HG03342 (cell line): ENCODE measurements around the gene SART1.

Experiments
- ATAC-seq: cut with Tn5 transposase; IDR thresholded peaks from one replicate; pipeline ENCODE4 v1.9.1; 2021; ENCODE audit warnings: mild to moderate bottlenecking, moderate library complexity; ENCODE audit not compliant: unreplicated experiment

SART1 gene

DNA sequence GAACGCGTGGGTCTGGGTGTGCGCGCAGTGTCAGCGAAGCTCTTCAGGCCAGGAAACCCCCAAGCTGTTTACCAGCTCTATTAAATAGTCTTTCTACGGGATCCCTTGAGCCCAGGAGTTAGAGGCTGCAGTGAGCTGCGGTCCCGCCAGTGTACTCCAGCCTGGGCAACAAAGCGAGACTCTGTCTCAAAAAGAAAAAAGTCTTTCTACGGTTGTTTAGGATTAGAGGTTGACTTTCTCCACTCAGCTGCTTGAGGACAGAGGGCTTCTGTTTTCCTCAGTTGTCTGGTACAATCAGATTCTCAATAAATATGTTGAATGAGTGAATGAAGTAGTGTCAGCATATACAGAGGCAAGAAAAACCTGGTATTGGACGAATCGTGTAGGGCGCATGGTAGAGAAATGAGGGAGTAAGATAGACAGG lies 619 bp downstream of the SART1 start:
- ATAC-seq, result no peak

DNA sequence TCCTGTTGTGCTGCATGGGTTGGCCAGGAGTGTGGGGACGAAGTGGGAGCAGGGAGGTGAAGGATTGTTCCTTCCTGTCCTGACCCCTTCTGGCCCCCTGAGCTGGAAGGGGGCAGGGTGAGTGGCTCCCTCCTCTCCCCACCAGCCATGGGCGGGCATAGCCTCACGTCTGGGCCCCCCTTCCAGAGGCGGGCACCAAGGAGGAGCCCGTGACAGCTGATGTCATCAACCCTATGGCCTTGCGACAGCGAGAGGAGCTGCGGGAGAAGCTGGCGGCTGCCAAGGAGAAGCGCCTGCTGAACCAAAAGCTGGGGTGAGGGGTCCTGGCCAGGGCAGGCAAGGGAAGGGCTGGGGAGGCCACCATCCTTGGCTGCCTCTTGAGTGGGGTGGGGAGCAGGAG lies 3.4 kb downstream of the SART1 start:
- ATAC-seq, result no peak

DNA sequence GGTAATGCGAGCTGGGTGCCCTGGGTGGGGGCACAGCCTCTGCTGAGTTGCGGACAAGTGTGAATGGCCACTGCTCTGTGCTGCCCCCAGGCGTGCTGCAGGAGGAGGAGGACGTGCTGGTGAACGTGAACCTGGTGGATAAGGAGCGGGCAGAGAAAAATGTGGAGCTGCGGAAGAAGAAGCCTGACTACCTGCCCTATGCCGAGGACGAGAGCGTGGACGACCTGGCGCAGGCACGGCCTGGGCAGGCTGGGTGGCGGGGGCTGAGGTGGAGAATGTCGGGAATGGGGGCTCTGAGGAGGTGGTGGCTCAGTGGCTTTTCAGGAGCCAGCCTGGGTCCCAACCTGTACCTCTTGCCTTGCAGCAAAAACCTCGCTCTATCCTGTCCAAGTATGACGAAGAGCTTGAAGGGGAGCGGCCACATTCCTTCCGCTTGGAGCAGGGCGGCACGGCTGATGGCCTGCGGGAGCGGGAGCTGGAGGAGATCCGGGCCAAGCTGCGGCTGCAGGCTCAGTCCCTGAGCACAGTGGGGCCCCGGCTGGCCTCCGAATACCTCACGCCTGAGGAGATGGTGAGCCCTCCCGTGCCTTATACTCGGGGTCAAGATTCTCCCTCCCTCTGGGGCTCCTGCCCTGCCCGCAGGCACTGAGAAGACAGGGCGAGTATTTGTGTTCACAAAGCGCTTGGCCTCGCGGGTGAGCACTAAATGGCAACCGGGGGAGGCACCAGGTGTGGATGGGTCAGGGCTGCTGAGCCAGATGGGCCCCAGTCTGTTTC lies 4.6 kb downstream of the SART1 start:
- no peak for ATAC-seq

DNA sequence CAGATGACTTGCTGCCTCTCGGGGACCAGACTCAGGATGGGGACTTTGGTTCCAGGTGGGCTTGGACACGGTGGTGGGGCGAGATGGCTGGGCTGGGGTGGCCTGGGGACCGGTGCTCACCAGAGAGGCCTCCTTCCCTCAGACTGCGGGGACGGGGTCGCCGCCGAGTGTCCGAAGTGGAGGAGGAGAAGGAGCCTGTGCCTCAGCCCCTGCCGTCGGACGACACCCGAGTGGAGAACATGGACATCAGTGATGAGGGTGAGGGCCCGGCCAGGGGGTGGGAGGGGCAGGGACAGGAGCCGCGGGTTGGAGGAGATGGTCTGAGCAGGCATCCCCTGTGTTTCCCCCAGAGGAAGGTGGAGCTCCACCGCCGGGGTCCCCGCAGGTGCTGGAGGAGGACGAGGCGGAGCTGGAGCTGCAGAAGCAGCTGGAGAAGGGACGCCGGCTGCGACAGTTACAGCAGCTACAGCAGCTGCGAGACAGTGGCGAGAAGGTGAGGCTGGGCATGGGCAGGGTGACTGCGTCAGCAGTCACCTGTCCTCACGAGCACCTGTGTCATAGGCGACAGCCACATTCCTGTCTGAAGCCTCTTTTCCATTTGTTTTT lies 5.9 kb downstream of the SART1 start:
- no peak for ATAC-seq

DNA sequence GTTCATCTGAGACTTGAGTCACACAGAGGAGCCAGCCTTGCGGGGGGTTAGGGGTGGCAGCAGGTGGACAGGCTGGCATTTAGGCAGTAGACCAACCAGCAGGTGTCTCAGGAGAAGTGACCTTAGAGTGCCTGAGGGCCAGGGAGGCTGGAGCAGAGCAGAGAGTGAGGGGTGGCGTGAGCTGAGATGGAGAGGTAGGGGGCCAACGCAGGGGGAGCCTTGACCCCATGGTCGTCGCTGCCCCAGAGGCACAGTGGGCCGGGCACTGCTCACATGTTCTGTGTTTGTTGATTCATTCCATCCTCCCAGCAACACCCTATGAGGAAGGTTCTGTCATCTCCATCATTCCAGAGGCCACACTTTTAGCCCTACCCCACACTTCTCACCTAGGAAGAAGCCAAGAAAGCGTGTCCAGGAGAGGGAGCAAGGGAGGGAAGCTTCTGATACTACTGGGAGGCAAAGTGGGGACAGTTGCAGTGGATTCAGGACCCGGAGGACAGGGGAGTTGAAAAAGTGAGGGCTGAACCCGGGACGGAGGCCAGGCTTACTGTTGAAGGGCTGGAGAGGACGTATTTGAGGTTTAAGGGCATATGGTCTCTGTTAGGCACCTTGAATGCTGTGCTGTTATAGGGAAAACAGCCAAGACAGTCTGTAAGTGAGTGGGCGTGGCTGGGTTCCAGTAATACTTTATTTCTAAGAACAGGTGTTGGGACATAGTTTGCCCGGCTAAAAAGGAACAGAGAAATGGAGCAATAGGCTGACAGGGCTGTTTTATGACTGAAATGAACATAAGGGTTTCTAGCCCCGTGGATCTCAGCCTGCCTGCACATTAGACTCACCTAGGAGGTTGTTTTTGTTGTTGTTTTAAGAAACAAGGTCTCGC lies 7.3 kb downstream of the SART1 start:
- ATAC-seq, result no peak

DNA sequence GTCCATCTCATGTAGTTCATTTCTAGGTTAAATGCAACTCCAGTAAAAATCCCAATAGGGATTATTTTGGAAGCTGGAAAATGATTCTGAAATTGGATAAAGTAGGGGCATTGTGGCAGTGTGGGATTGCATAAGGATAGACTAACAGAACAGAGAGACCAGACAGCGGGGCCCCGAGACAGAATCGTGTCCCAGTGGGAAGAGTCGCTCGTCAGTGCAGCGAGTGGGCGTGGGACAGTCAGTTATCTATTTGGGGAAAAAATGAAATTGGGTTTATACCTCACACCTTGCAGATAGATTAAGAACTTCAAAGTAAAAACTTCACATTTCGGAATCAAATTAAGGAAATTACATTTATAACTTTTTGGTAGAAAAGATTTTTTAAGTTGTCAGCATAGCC lies 10.6 kb downstream of the SART1 start:
- no peak for ATAC-seq

DNA sequence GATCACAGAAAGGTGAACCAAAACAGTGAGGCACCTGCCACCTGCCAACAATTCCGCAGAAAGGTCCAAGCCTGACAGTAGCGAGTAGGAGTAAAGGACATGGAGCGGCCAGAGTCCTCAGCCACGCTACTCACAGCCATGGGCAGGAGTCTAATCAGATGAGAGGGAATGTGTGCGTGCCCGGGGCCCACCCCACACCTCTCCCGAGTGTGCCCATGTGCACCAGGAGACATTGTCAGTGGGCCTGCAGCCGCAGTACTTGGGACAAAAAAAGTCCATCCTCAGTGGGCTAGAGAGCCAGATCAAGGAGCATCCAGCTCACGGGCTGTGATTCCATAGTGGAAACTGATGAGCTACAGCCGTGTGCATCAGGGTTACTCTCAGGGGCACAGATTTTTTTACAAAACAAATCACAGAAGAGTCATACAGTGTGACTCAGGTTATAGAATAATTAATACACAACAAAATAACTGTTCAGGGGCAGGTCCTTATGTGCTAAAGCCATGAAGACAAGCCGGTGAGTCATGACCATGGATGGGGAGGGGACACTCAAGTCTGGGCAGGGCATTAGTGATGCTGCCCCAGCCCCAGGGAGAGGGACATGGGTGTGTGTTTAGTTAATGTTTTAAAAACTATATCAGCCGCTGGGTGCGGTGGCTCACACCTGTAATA lies 12.0 kb downstream of the SART1 start:
- ATAC-seq, result no peak

DNA sequence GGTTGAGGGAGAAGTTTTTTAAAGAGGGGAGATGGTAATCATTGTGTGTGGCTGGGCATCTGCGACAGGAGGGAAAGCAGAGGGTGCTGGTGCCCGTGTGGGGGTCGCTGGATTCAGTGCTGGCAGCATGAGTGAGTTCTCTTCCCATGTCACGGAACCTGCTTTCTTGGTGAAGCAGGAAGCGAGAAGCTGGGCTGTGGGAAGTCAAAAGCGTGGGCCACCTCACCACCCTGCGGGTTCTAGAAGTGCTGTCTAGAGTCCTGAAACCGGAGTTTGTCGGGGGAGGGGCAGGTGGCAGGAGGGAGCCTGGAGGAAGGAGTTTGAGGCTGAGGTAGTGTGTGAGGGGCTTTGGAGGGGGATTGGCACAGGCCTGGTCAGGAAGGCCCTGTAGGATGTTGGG lies 14.2 kb downstream of the SART1 start:
- no peak for ATAC-seq

DNA sequence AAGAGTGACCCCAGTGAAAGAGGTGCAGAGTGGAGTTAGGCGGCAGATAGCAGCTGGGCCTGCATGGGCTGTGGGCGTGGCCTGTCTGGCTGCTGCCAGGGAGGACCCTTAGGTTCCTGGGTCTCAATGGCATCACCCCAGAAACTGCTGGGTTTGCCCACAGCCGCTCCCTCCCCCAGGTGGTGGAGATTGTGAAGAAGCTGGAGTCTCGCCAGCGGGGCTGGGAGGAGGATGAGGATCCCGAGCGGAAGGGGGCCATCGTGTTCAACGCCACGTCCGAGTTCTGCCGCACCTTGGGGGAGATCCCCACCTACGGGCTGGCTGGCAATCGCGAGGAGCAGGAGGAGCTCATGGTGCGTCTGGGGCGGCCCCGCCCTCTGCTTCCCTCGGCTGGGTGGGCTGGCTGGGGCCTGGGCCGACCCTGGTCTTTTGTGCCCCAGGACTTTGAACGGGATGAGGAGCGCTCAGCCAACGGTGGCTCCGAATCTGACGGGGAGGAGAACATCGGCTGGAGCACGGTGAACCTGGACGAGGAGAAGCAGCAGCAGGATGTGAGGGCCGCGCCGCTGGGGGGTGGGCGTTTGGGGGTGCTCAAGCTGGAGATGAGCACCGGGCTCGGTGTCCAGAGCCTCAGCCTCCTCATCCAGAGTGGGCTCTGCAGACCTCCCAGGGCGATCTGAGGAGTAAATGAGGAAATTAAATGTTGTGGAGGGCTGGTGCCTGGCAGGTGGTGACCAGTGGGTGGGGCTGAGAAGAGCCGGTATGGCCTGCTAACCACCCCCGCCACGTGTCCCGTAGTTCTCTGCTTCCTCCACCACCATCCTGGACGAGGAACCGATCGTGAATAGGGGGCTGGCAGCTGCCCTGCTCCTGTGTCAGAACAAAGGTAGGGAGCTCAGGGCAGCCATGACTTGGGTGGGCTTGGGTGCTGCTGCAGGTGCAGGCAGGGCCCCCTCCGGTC lies 15.0 kb downstream of the SART1 start:
- no peak for ATAC-seq

DNA sequence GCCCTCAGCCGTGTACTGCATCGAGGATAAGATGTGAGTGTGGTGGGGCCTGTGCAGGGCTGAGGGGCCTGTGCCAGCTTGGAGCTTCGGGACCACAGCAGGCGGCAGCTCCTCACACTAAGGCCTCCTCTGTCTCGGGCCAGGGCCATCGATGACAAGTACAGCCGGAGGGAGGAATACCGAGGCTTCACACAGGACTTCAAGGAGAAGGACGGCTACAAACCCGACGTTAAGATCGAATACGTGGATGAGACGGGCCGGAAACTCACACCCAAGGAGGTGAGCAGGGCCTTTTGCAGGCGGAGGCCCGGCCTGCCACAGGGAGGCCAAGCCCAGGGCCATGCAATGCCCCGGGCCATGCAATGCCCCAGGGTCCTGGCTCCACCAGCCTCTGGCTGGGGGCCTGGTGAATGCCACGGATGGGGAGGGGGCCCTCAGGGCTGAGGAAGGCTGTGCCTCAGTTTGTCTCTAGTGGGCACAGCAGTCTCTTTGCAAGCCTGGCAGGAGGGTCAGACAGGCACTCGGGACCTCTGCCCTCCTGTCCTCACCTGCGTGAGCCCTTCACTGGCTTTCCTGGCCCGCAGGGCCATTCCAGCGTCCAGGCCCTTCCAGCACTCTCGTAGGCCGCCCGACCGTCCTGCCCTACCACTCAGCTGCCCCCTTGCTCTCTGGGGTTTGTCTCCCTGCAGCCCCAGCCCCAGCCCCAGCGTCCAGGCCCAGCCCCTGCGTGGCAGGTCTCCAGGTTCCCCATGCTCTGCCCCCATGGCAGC lies 16.3 kb downstream of the SART1 start:
- no peak for ATAC-seq

DNA sequence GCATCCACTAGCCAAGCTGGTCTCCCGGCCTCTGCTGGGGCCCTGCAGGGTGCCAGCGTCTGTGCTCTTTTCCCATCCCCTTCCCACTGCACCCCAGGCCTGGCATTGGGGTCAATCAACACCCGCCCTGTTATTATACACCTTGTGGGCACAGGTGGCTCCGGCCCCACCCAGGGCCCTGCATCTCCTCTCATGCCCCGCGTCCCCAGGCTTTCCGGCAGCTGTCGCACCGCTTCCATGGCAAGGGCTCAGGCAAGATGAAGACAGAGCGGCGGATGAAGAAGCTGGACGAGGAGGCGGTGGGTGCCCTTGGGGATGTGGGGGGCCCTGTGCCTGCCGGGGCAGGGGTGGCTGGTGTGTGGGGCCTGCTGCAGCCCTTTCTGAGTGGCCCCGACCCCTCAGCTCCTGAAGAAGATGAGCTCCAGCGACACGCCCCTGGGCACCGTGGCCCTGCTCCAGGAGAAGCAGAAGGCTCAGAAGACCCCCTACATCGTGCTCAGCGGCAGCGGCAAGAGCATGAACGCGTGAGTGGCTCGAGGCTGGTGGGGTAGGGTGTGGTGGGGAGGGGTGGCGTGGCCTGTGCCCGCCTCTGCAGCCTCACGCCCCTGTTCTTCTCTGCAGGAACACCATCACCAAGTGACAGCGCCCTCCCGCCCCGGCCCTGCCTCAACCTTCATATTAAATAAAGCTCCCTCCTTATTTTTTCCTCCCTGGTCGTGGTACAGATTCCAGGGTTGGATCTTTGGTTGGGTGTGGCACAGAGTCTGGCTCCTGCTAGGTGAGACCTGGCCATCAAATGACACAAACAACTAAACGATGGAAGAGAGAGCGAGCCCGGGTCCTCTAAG lies 17.1 kb downstream of the SART1 start:
- no peak for ATAC-seq

DNA sequence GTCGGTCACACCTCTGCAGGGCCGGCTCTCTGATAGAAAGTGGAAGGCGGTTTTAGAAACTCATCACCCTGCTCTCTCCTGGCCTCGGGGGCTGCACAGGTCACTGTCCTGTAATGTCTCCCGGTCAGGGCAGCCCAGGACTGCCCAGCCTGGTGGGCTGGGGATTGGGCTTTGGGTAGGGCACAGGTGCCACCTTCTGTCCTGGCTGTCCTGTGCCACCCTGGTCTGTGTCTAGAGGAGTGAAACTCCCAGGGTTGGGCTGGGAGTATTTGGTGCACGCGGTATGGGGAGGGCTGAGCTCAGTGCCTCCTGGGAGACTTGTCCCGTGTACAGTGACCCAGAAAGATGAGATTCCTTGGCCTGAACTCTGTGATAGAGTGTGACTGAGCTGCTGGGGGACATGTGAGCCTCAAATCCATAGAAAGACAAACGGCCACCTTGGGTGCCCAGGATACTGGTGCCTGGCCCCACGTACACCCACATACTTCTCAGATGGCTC lies 17.8 kb downstream of the SART1 start:
- ATAC-seq, result no peak

DNA sequence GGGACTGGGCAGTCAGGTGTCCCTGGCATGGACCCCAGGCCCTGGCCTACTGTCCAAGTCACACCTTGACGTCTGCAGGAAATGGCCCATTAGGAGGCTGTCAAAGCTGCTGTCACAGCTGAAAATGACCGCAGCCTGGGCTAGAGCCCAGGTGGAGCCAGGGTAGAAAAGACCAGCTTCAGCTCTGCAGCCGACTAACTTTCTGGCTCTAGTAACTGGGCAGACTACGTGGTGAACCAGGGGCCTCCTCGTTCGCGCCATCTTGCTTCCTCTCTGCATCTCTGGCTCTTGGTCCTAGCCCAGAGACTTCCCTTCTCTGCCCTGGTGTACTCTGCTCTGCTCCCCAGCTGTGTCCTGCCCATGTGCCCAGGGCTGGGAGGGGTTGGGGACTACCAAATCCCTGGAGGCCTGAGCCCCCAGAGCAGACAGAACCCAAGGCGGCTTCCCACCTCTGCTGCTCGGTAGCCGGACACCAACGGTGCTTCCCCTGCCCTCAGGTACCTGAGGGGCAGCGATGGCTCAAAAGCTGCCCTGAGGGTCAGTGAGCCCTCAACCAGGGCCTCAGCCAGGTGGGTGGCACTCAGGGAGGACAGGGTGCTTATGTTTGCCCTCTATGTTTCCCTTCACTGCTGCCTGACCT lies 19.7 kb downstream of the SART1 start:
- no peak for ATAC-seq

DNA sequence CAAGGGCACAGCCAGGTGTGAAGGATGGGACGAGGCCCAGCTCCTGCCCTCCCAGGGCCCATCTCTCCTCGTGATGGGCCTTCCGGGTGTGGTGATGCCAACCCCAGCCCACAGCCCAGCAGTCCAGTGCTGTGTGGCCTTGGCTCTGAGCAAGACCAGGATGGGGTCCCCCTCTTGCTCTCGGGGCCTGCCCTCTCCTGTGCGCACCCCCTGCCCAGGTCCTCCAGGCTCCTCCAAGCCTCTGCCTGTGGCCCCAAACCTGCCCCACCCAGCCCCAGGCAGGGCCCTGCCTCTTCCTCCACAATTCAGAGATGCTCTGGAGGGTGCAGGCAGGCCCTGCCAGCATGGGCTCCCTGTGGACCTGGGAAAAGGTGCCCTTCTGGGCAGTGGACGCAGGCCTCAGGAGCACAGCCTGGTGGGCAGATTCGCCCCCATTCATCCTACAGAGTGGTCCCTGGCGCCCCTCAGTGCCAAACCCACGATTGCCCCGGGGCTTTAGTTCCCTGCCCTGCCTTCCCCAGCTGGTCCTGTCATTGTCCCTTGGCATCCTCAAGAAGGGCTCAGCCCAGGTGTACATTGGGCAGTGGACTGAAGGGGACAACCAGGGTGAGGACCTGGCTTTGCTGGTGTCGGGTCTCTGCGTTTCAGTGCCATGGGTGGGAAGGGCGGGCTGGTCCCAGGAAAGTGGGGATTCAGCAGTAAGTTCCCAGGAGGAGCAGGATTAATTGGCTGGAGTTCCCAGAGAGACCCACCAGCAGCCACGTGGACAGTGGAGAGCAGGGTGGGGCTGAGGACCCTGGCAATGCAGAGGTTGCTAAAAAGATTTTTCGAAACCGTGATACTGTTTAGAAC lies 20.7 kb downstream of the SART1 start:
- no peak for ATAC-seq

DNA sequence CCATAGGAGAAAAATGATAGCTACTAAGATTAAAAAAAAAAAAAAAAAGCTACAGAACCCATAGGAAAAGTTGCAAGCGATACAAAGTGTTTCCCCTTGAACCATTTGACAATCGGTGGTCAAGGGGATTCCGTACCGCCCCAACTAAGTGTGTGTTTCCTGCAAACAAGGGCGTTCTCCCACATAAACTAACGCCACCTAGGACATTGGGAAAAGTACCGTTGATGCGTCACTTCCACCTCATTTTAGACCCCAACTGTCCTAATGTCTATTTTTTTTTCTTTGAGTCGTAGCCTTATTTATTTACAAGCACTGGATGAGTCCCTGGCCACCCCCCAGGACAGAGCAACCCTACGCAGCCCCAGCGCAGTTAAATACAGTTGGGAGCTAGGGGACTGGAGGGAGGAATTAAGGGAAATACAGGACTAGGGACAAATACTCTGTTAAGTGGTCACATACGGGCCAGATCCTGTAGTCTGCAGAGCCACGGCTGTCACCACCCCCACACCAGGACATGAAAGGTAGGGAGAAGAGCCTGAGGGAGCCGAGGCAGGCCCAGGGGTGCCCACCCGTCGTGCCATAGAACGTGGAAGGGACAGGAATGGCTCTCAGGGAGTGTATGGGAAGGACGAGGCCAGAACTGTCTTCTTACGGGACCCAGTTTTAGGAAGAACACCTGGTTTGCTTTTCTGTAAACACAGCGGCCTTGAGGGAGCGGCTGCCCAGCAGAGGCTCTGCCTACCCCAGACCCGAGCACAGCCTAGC lies 21.5 kb downstream of the SART1 start:
- no peak for ATAC-seq

DNA sequence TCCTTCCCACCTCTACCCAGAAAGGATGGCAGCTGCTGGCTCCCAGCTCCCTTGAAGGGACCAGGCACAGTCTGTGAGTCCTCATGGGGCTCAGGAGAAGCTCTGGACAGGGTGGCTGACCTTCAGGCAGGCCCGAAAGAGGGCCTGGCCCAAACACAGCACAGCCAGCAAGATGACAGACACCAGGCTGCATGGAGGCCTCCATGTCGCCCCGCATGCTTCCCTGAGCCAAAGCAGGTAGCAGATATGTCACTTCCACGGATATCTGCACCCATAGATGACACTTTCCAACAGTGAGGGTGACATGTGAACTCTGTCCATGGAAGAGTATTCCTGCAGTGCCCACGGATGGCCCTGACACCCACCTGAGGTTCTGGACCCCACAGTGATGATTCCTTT lies 22.1 kb downstream of the SART1 start:
- ATAC-seq, result no peak
